Vagina (tissue), 2 donors: Measurements from ENCODE around the gene GMEB1.
"Not testable (repeated sequence)": the region's sequence is repeated elsewhere in the genome, so short reads cannot be mapped to it uniquely, and the experiment has no call there.

Experiments
- CTCF ChIP-seq, 3 experiments: fragments of 450-650 bp in 2 of 3; fragments of 200-600 bp in 1 of 3; sonication (generic) in 1 of 3; IDR thresholded peaks; one replicate each; pipeline ENCODE4 v1.5.1; 2017 to 2019; ENCODE audit warnings: antibody characterized with exemption in 3 of 3, mild to moderate bottlenecking in 2 of 3, moderate library complexity in 2 of 3
- POLR2AphosphoS5 ChIP-seq, 2 donors: sonication (generic); formaldehyde crosslinking; IDR thresholded peaks; one replicate each; pipeline ENCODE4 v1.9.0; 2017; ENCODE audit warnings: antibody characterized with exemption in 2 of 2, mild to moderate bottlenecking in 2 of 2, low read depth in 1 of 2; ENCODE audit not compliant: insufficient read depth in 1 of 2

GRCh38 chr1:28750771-28751294, 82.2 kb downstream of the GMEB1 start:
- not testable (repeated sequence) for TF ChIP-seq CTCF (IDR thresholded peaks at IDR 0.05); POLR2AphosphoS5 (IDR thresholded peaks at IDR 0.05; ENCODE audit: insufficient read depth in 1 of 2, low read depth in 1 of 2)
